A549 (cell line): ENCODE measurements around the gene C16orf46. TPM values are rescaled to one million over a fixed set of nuclear protein-coding genes. Genes with fewer than 3 reads are reported as not detected.
"Not testable (repeated sequence)": the region's sequence is repeated elsewhere in the genome, so short reads cannot be mapped to it uniquely, and the experiment has no call there.

Experiments used
- ATAC-seq, 2 experiments: fragments of 200-7000 bp in 1 of 2; fragments of >200 bp in 1 of 2; cut with Nextera tagmentation in 1 of 2; cut with Tn5 transposase in 1 of 2; 3 replicates each; pipeline versions ENCODE4 v1.8.0 to v1.9.1; 2018 to 2020; ENCODE audit warnings: mild to moderate bottlenecking in 1 of 2, moderate library complexity in 1 of 2
- CTCF ChIA-PET: fragments of 300-600 bp; sonication (Branson Sonifier 250); formaldehyde crosslinking; extraction: SDS; loops from one replicate; lab custom pipeline; 2021; ENCODE audit warnings: antibody characterized with exemption, inconsistent platforms; lab: Yijun Ruan, JAX
- POLR2A ChIA-PET: fragments of 350-600 bp; formaldehyde crosslinking; extraction: SDS; loops from one replicate; lab custom pipeline; 2021; ENCODE audit warnings: antibody characterized with exemption, inconsistent platforms; lab: Yijun Ruan, JAX
- DNase-seq, 2 experiments: peaks; one replicate each; pipeline versions ENCODE4 v3.0.0 to v3.0.0-alpha.2; 2011 to 2016; ENCODE audit warnings: low read depth in 1 of 2, low spot score in 1 of 2
- FAIRE-seq: peaks from 2 replicates; lab custom pipeline; 2011; peaks lifted over from hg19 to GRCh38; lab: Jason Lieb, UNC
- H3K27ac ChIP-seq, 2 experiments: fragments of >200 bp; sonication (Bioruptor Twin); formaldehyde crosslinking; 3 replicates each; pipeline ENCODE4 v1.5.1; 2016 to 2017
- H3K4me1 ChIP-seq: fragments of >200 bp; sonication (Bioruptor Twin); formaldehyde crosslinking; 3 replicates; pipeline ENCODE4 v1.6.1; 2016
- H3K4me2 ChIP-seq: fragments of >200 bp; sonication (Bioruptor Twin); formaldehyde crosslinking; 3 replicates; pipeline ENCODE4 v1.6.1; 2016
- H3K4me3 ChIP-seq: fragments of >200 bp; sonication (Bioruptor Twin); formaldehyde crosslinking; 3 replicates; pipeline ENCODE4 v1.5.1; 2016
- H3K9me3 ChIP-seq: fragments of >200 bp; sonication (Bioruptor Twin); formaldehyde crosslinking; 3 replicates; pipeline ENCODE4 v1.6.1; 2016
- CHD4 ChIP-seq: fragments of 200-600 bp; sonication (generic); IDR thresholded peaks from 2 replicates; pipeline ENCODE4 v1.6.1; 2016; ENCODE audit warnings: antibody characterized with exemption, mild to moderate bottlenecking, borderline replicate concordance
- ESRRA ChIP-seq: fragments of 150-350 bp; IDR thresholded peaks from 2 replicates; pipeline ENCODE4 v1.6.1; 2014; ENCODE audit warnings: mild to moderate bottlenecking, low read length, borderline replicate concordance
- FOXS1 ChIP-seq: fragments of 250-450 bp; sonication (Bioruptor Pico); IDR thresholded peaks from 2 replicates; pipeline ENCODE4 v1.5.0; 2020; ENCODE audit warnings: mild to moderate bottlenecking, moderate library complexity
- GATA3 ChIP-seq: IDR thresholded peaks from 2 replicates; pipeline ENCODE4 v1.6.1; 2012; ENCODE audit warnings: borderline replicate concordance
- HDAC2 ChIP-seq: fragments of 200-600 bp; sonication (generic); IDR thresholded peaks from 2 replicates; pipeline ENCODE4 v1.6.1; 2016
- HEYL ChIP-seq: fragments of 250-450 bp; sonication (Bioruptor Pico); IDR thresholded peaks from 2 replicates; pipeline ENCODE4 v1.8.0; 2021; ENCODE audit warnings: mild to moderate bottlenecking, moderate library complexity
- HOXB5 ChIP-seq: fragments of 250-450 bp; sonication (Bioruptor Pico); IDR thresholded peaks from 2 replicates; pipeline ENCODE4 v1.5.0; 2020; ENCODE audit warnings: mild to moderate bottlenecking, moderate library complexity
- KDM5A ChIP-seq: fragments of 200-600 bp; sonication (generic); IDR thresholded peaks from 2 replicates; pipeline ENCODE4 v1.6.1; 2016; ENCODE audit warnings: antibody characterized with exemption, mild to moderate bottlenecking
- MYC ChIP-seq: IDR thresholded peaks from 2 replicates; pipeline ENCODE4 v1.6.1; 2012; ENCODE audit warnings: mild to moderate bottlenecking, inconsistent platforms, low read length, improper control_type of control experiment, borderline replicate concordance
- NFE2L2 ChIP-seq: fragments of 150-350 bp; conservative IDR thresholded peaks from 2 replicates; pipeline ENCODE4 v1.6.1; 2014; ENCODE audit warnings: low read length
- NPAS2 ChIP-seq: fragments of 250-450 bp; sonication (Bioruptor Pico); IDR thresholded peaks from 2 replicates; pipeline ENCODE4 v1.8.0; 2022; ENCODE audit warnings: mild to moderate bottlenecking, moderate library complexity, borderline replicate concordance
- NR3C1 ChIP-seq: fragments of >200 bp; sonication (Bioruptor Twin); formaldehyde crosslinking; IDR thresholded peaks from 3 replicates; pipeline ENCODE4 v1.6.1; 2017
- POLR2A ChIP-seq: IDR thresholded peaks from 2 replicates; pipeline ENCODE4 v1.6.1; 2012; ENCODE audit warnings: mild to moderate bottlenecking, low read length
- POLR2AphosphoS2 ChIP-seq: conservative IDR thresholded peaks from 2 replicates; pipeline ENCODE4 v1.6.1; 2012; ENCODE audit warnings: low read length, improper control_type of control experiment, inconsistent platforms
- RARB ChIP-seq: fragments of 250-450 bp; sonication (Bioruptor Pico); IDR thresholded peaks from 2 replicates; pipeline ENCODE4 v1.8.0; 2021; ENCODE audit warnings: mild to moderate bottlenecking, moderate library complexity
- RFX5 ChIP-seq: fragments of 450-650 bp; IDR thresholded peaks from 2 replicates; pipeline ENCODE4 v1.7.1; 2014; ENCODE audit warnings: antibody characterized with exemption, mild to moderate bottlenecking, moderate library complexity
- RNF2 ChIP-seq: fragments of 200-600 bp; sonication (generic); IDR thresholded peaks from 2 replicates; pipeline ENCODE4 v1.6.1; 2016; ENCODE audit warnings: low read depth, mild to moderate bottlenecking, antibody characterized with exemption, moderate library complexity, borderline replicate concordance
- SMC3 ChIP-seq: fragments of >200 bp; sonication (Bioruptor Twin); formaldehyde crosslinking; IDR thresholded peaks from 3 replicates; pipeline ENCODE4 v1.6.1; 2018; ENCODE audit warnings: inconsistent platforms
- SREBF2 ChIP-seq: fragments of 450-650 bp; IDR thresholded peaks from 2 replicates; pipeline ENCODE4 v1.6.1; 2014; ENCODE audit warnings: mild to moderate bottlenecking, moderate library complexity
- TFCP2L1 ChIP-seq: fragments of 250-450 bp; sonication (Bioruptor Pico); IDR thresholded peaks from 2 replicates; pipeline ENCODE4 v1.5.0; 2021; ENCODE audit warnings: mild to moderate bottlenecking
- ZFP36 ChIP-seq: fragments of 450-650 bp; IDR thresholded peaks from 2 replicates; pipeline ENCODE4 v1.6.1; 2014; ENCODE audit warnings: borderline replicate concordance; ENCODE audit not compliant: partially characterized antibody
- WGBS: methylation state at CpG from one replicate; pipeline ENCODE4 v1.1.6; 2017; ENCODE audit errors: missing lambda C conversion rate; 5-methylcytosine and 5-hydroxymethylcytosine counted together
- polyA plus RNA-seq, 4 experiments: library from polyadenylated mRNA; depleted of rRNA in 3 of 4; stranded (reverse); fragments of >200 nt; fragmentation: RNase III in 1 of 4; extraction: RNeasy Plus Mini Kit Qiagen cat#74134 plus additional on column Dnase treatment in 1 of 4; gene quantifications; 2 replicates in 3 of 4; 3 replicates in 1 of 4; pipeline ENCODE4 v1.2.3, GENCODE V29; 2011 to 2017
- TF ChIP-seq, protein P1 (sequence below): IDR thresholded peaks from 2 replicates; pipeline ENCODE4 v1.6.1; 2012
- TF ChIP-seq, protein P2 (sequence below): fragments of 150-350 bp; IDR thresholded peaks from 2 replicates; pipeline ENCODE4 v1.6.1; 2014; ENCODE audit warnings: low read depth, mild to moderate bottlenecking, low read length
- TF ChIP-seq, protein P3 (sequence below): fragments of >200 bp; sonication (Bioruptor Twin); formaldehyde crosslinking; IDR thresholded peaks from 2 replicates; pipeline ENCODE4 v1.6.1; 2016

The C16orf46 gene
- polyA plus RNA-seq, 2 of the 4 experiments (the other 2 are of a cell fraction), result 0.37 to 1.4 TPM

DNA sequence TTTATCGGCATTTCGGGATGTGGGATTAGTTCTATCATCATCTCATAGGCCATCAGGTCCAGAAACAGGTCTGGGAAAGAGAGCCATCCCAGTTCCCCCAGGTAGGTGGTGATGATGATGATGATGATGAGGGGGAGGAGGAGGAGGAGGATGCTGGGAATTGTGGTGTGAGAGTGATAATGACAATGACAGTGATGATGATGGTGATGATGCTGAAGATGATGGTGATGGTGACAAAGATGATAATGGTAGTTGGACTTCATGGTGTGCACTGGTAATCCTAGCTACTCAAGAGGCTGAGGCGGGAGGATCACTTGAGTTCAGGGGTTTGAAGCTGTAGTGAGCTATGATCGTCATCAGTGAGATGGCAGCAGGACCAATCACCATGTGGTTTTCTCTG is 35.4 kb upstream of the C16orf46 start:
- H3K9me3 ChIP-seq, result no peaks in the 10 kb centered on the region
- ATAC-seq, result no peak
- H3K27ac ChIP-seq, result no peak overlapping the region
- CTCF ChIA-PET, result interaction anchor here (1.1 kb wide), 1 partner anchor 93 kb away, joined by 3 read pairs; no protein-coding TSS in a partner anchor
- H3K4me2 ChIP-seq, result no peak overlapping the region
- FAIRE-seq, result no peak
- WGBS, result 86% methylated on average over 4 of the region's 4 CpGs
- TF ChIP-seq POLR2A (no peak), SMC3 (no peak), HEYL (CRISPR knock-in tag) (no peak), NPAS2 (CRISPR knock-in tag) (no peak), ESRRA (no peak), CHD4 (no peak), NR3C1 (no peak), HDAC2 (no peak)
- TF ChIP-seq, protein P1, sequence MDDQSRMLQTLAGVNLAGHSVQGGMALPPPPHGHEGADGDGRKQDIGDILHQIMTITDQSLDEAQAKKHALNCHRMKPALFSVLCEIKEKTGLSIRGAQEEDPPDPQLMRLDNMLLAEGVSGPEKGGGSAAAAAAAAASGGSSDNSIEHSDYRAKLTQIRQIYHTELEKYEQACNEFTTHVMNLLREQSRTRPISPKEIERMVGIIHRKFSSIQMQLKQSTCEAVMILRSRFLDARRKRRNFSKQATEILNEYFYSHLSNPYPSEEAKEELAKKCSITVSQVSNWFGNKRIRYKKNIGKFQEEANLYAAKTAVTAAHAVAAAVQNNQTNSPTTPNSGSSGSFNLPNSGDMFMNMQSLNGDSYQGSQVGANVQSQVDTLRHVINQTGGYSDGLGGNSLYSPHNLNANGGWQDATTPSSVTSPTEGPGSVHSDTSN, result no peak
- TF ChIP-seq, protein P2, sequence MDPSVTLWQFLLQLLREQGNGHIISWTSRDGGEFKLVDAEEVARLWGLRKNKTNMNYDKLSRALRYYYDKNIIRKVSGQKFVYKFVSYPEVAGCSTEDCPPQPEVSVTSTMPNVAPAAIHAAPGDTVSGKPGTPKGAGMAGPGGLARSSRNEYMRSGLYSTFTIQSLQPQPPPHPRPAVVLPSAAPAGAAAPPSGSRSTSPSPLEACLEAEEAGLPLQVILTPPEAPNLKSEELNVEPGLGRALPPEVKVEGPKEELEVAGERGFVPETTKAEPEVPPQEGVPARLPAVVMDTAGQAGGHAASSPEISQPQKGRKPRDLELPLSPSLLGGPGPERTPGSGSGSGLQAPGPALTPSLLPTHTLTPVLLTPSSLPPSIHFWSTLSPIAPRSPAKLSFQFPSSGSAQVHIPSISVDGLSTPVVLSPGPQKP, result no peak
- TF ChIP-seq, protein P3, sequence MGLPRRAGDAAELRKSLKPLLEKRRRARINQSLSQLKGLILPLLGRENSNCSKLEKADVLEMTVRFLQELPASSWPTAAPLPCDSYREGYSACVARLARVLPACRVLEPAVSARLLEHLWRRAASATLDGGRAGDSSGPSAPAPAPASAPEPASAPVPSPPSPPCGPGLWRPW, result no peak
- TF ChIP-seq, all 56 proteins: peak for 0
- Histone ChIP-seq H3K4me1 (no peaks in the 10 kb centered on the region), H3K4me3 (no peak overlapping the region)
- POLR2A ChIA-PET, result no interaction called here
- no peak for DNase-seq

DNA sequence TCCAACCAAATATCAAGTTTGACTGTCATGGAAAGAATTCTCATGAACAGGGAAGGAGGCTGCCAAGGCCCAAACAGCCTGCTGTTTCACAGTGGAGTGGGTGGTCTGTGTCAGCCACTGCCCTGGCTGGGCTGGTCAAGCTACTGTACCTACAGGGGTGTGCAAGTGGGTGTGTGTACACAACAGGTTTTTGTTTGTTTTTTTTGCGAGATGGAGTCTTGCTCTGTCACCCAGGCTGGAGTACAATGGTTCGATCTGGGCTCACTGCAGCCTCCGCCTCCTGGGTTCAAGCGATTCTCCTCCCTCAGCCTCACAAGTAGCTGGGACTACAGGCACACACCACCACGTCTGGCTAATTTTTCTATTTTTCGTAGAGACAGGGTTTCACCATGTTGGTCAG is 32.2 kb upstream of the C16orf46 start:
- ATAC-seq, H3K9me3 ChIP-seq, H3K4me3 ChIP-seq, H3K27ac ChIP-seq, POLR2A ChIA-PET, CTCF ChIA-PET, FAIRE-seq, DNase-seq, H3K4me1 ChIP-seq, H3K4me2 ChIP-seq: not testable (repeated sequence)
- 86% methylated on average over 6 of the region's 6 CpGs for WGBS

DNA sequence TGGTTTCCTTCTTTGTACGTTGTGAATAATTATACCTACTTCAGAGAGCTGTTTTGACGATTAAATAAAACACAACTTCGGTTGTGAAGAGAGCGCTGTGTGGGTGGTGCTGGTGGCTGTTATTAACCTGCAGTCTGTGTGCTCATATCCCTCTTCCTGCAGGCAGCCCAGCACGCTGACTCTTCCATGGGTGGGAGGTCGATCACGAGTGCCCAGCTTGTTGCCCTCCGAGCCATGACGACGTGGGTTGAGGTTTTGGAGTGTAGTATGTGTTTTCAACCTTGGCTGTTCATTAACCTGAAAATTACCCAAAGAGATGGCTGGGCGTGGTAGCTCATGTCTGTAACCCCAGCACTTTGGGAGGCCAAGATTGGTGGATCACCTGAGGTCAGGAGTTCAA is 30.5 kb upstream of the C16orf46 start:
- 76% methylated on average over 11 of the region's 11 CpGs for WGBS
- ATAC-seq (no peak; a peak in 1 of 6 replicates), FAIRE-seq (no peak)

More for the DNA sequence above, 30.5 kb upstream of the C16orf46 start:
- no peak for DNase-seq
- no peak overlapping the region for H3K4me2 ChIP-seq
- CTCF ChIA-PET, result interaction anchor here (0.8 to 1.1 kb wide), 4 partner anchors 11 to 97 kb away, joined by 3 to 4 read pairs (median 3); partner anchors contain the start of gene ATMIN
- no peak overlapping the region for H3K4me3 ChIP-seq
- no peaks in the 10 kb centered on the region for H3K4me1 ChIP-seq
- no peak overlapping the region for H3K27ac ChIP-seq
- TF ChIP-seq RFX5 (no peak), ZFP36 (no peak), HDAC2 (no peak), RARB (CRISPR knock-in tag) (no peak), SREBF2 (no peak), NPAS2 (CRISPR knock-in tag) (no peak), MYC (no peak), TFCP2L1 (CRISPR knock-in tag) (no peak), CHD4 (no peak), GATA3 (no peak), POLR2AphosphoS2 (no peak), FOXS1 (CRISPR knock-in tag) (no peak), RNF2 (no peak), HOXB5 (CRISPR knock-in tag) (no peak), NFE2L2 (no peak), KDM5A (no peak)
- TF ChIP-seq, protein P3, result no peak
- TF ChIP-seq, all 56 proteins: peak for 0
- POLR2A ChIA-PET, result no interaction called here
- no peaks in the 10 kb centered on the region for H3K9me3 ChIP-seq
